ENCODE data around the gene KCTD1.

Gene KCTD1

GRCh38 chr18:26548415-26549262, at the start of gene KCTD1:
KCTD1 (minus strand) TSS chr18:26548553; CDS start chr18:26548536, 17 bp downstream.
- no peak for DNase-seq (ENCODE audit: low read depth, low spot score)

DNA sequence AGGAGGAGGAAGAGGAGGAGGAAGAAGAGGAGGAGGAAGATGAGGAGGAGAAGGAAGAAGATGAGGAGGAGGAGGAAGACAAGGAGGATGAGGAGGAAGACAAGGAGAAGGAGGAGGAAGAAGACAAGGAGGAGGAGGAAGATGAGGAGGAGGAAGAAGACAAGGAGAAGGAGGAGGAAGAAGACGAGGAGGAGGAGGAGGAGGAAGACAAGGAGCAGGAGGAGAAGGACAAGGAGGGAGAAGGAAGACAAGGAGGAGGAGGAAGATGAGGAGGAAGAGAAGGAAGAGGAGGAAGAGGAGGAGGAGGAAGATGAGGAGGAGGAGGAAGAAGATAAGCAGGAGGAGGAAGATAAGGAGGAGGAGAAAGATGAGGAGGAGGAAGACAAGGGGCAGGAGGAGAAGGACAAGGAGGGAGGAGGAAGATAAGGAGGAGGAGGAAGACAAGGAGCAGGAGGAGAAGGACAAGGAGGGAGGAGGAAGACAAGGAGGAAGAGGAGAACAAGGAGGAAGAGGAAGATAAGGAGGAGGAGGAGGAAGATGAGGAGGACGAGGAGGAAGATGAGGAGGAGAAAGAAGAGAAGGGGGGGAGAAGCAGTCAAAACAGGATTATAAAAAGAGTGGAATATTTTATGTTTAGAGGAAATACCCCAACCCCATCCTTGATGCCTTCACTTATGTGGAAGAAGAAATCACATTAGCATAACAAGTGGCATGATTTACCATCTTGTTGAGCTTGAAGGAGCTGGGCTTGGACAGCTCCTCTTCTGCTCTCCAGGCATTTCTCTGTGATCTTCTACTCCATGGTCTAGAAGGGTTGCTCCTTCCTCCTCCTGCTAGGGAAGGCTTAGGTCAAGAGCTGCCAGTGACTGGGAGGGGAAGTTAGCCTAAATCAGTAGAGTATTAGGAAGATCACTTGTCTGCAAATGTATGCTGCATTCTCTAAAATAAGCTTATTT, 45.3 kb upstream of the KCTD1 start:
- DNase-seq (ENCODE audit: low read depth, low spot score), result no peak

- no peak for DNase-seq (ENCODE audit: low read depth, low spot score)
These were observed 36.4 kb upstream of the KCTD1 start for GRCh38 chr18:26584745-26585144.

- no peak for DNase-seq (ENCODE audit: low read depth, low spot score)
These were observed 31.7 kb upstream of the KCTD1 start for GRCh38 chr18:26579941-26580618.

DNA sequence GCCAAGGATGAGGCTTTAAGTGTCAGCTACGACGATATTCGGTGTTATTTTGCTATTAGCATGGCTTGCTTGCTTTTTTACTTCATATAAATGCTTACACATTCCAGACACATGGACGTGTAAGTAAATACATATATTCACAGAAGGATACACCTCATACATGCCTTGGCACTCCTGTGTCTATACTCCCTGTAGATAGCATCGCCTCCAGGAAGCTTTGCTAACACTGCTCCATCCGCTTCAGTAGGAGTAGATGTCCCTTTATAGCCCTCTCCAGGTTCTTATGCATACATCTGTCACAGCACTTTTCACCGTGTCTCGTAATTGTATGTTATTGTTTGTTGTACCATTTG, 27.5 kb upstream of the KCTD1 start:
- no peak for DNase-seq (ENCODE audit: low read depth, low spot score)

GRCh38 chr18:26574958-26575864, 26.9 kb upstream of the KCTD1 start:
- DNase-seq (ENCODE audit: low read depth, low spot score), result no peak

DNA sequence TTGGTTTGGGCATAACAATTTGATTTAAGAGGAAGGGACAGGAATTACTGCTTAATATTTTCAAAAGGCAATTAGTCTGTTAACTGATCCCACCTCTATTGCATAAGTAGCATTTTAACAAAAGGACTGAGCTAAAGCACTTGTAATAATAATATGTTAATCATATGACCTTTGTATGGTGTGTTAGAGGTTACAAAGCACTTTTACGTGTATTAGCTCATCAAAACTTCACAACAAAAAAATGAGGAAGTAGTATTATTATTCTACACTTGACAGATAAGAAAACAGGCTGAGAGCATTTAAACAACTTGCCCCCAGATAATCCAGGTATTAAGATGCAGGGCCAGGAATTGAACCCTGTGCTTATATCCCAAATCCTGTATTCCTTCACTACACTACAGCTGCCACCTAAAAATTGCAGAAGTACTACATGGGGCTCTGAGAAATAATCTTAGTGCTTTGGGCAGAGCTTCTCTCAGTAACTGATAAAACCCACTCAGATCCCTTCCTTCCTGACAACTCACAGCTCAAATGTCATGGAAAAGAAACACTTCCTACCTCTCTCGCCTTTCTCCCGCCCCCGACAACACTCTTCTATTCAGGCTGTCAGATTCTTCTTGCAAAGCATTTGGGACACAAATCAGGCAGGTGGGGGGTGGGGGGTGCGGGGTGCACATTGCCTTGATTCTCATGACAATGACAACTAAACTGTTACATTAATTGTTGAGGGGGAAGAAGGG, 20.7 kb upstream of the KCTD1 start:
- no peak for DNase-seq (ENCODE audit: low read depth, low spot score)

DNA sequence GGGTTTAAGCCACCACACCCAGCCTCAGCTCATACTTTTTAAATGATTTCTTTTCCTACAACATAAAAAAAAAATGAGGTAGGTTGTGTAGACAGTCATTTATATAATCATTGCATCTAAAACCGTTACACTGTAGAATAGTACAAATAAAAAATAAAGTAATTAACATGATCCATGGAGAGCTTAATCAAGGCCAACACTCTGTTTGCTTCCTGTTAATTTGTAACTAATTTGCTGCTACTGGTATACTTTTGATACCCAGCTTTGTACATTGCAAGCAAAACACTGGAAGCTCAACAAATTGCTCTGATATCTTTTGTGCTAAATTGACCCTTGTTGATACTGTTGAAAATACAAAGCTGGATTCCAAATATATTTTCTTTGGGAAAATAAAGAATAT, 20.2 kb upstream of the KCTD1 start:
- DNase-seq (ENCODE audit: low read depth, low spot score), result no peak

DNA sequence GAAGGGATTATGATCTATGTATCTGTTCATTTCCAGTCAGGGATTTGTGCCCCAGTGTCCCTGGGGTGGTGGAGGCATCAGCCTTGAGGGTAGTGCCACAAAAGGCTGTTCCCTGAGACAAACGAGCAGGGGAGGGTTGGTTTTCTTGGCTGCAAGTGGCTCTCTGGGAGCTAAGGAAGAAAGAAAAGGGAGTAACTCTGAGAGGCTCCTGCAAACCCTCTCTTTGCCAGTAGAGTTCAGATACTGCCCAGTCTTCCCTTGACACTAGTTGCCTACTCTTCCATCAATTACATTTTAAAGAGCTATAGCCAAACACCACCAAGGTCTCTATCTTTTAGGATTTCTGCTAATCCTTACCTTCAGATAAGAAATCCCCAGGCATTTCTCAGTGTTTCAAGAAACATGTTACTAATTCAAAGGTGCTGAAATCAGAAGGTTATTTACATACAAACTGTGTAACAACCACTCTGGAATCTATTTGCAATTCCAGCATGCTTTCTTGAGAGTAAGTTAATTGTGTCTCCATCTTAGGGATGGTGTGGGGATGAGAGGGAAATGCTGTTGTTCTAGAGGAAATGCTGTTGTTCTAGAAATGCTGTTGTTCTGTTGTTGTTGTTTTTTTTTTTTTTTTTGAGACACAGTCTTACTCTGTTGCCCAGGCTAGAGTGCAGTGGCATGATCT, 18.7 kb upstream of the KCTD1 start:
- no peak for DNase-seq (ENCODE audit: low read depth, low spot score)

DNA sequence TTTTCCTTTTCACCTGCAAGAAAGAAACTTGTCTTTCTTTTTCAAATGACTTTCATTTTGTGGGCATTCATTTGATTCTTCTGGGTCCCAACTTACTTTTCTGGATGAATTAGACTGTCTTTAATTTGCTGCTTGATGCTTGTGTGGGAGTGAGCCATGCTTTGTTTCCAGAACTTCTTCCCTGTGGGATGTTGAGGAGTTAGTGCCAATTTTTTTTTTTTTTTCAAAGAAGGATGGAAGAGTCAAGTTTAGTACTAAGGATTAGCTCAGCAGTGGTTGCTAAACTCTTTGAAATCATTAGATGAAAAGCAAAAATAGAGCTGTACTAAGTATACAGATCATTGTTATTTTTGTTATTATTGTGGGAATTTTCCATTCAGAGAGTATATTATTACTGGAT, 17.2 kb upstream of the KCTD1 start:
- no peak for DNase-seq (ENCODE audit: low read depth, low spot score)

GRCh38 chr18:26563024-26563423, 14.7 kb upstream of the KCTD1 start:
- no peak for DNase-seq (ENCODE audit: low read depth, low spot score)

DNA sequence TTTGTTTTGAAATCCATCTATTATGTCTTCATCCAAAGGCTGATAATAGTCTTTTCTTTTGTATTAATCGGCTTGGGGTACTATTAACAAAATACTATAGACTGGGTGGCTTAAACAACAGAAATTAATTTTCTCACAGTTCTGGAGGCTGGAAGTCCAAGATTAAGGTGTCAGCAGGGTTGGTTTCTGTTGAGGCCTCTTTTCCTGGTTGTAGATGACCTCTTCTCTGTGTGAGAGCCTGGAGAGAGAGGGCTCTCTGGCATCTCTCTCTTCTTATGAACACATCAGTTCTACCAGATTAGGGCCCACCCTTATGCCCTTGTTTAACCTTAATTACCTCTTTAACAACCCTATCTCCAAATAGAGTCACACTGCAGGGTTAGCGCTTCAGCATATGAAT, 14.2 kb upstream of the KCTD1 start:
- DNase-seq (ENCODE audit: low read depth, low spot score), result no peak

DNA sequence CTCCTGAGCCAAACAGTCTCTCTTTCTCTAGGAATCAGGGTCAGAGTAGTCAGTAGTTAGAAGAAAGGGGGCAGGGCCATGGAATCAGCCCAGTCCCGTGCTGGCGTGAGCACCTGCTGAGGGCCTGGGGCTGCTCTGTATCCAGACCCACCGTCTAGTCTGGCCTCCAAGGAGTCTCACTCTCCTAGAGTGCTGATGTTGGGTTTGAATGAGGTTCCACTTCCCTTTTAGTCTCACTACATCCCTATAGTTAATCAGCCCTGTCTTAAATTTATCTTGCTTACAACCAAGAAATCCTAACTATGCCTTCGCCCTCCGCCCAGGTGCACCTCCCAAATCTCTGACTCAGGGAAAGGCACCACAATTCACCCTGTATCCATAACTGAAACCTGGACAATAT, 13.4 kb upstream of the KCTD1 start:
- DNase-seq (ENCODE audit: low read depth, low spot score), result no peak

DNA sequence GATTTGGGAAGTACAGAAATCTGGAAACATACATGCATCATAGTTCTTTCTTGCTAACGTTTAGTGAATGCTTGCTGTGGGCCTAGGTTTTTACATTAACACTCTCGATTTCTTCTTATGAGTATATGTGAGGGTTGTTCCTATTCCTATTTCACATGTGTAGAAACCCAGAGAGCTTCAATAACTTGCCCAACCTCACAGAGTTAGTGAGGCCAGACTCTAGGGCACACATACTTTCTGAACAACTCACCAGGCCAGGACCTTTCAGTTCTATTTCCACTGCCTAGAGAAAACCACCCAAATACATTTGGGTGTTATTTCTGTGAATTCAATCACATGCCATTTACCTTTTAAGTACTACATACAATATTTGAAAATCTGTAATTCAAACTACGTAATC, 8.2 kb upstream of the KCTD1 start:
- DNase-seq (ENCODE audit: low read depth, low spot score), result no peak

DNA sequence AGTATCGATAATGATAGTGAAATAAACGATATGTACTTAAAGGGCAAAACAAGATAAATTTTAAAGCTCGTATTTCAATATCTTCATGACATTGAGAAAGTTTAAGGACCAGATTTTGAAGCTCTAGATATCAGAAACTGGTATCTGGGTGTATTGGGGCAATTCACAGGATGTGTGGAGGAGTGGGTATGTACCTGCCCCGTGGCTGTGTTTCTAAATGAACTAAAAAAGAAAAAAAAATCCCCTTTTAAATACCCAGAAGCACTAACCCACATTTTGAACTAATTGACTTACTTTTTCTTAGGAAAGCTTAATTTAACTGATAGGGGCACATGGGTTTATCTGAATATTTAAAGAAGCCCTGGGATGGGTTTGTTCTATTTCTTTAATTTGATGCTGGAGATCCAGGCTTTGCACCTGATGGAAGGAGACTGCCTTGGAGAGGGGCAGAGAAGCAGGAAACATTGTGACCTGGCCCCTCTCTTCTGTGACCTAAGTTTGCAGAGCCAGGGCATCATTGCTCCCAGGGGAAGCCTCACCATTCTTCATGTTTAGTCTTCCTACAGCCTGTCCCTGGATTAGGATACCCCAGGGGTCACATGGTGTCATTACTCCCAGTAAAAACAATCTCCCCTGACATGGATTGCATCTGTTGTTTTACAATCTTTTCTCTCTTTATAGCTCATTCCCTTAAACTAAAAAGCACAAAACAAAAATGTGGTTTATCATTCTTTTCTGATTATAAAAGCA, 7.6 kb upstream of the KCTD1 start:
- no peak for DNase-seq (ENCODE audit: low read depth, low spot score)

- no peak for DNase-seq (ENCODE audit: low read depth, low spot score)
These were observed 5.6 kb upstream of the KCTD1 start for GRCh38 chr18:26553943-26554342.

DNA sequence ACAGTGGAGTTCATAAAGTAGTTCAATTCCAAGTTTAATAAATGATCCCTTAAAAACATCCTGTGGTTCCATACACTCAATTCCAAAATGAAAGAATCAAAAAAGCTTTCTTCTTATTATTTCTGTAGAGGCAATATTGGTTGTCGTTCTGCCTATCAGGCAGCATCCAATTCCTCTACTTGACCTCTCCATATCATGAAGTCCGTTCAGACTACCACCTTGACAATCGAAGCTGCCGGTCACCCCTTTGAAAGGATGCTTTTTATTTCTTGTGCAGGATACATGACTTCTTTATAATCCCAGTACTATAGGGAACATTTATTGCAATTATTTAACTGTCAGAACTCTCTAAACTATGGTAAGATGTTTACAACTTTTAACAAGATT, 3.3 kb upstream of the KCTD1 start:
- DNase-seq (ENCODE audit: low read depth, low spot score), result no peak

GRCh38 chr18:26550998-26551694, 2.8 kb upstream of the KCTD1 start:
- no peak for DNase-seq (ENCODE audit: low read depth, low spot score)
